Upper lobe of left lung (tissue), 6 donors: Measurements from ENCODE around the gene OR5D13. TPM values are rescaled to one million over a fixed set of nuclear protein-coding genes. Genes with fewer than 3 reads are reported as not detected.

ENCODE experiments used
- ATAC-seq, 2 donors: fragments of 200-7000 bp; cut with Tn5 transposase; one replicate each; pipeline ENCODE4 v1.9.1; 2022; ENCODE audit warnings: mild to moderate bottlenecking in 2 of 2, moderate library complexity in 2 of 2; ENCODE audit not compliant: low FRiP score in 2 of 2
- DNase-seq, 2 donors: peaks; one replicate each; pipeline ENCODE4 v3.0.0-alpha.2; 2019 to 2020
- H3K27ac ChIP-seq, 4 donors: fragments of 200-600 bp; sonication (generic); one replicate each; pipeline ENCODE4 v1.5.1; 2016 to 2019
- H3K27me3 ChIP-seq, 4 donors: fragments of 200-600 bp; sonication (generic); one replicate each; pipeline ENCODE4 v1.5.1; 2017 to 2019
- H3K36me3 ChIP-seq, 4 donors: fragments of 200-600 bp; sonication (generic); one replicate each; pipeline ENCODE4 v1.5.1; 2016 to 2019
- H3K4me1 ChIP-seq, 4 donors: fragments of 200-600 bp; sonication (generic); one replicate each; pipeline ENCODE4 v1.5.1; 2018 to 2019
- H3K4me3 ChIP-seq, 4 donors: fragments of 200-600 bp; sonication (generic); one replicate each; pipeline ENCODE4 v1.5.1; 2017 to 2019; ENCODE audit warnings: mild to moderate bottlenecking in 2 of 4, moderate library complexity in 1 of 4
- H3K9me3 ChIP-seq, 4 donors: fragments of 200-600 bp; sonication (generic); one replicate each; pipeline ENCODE4 v1.5.1; 2018 to 2019
- CTCF ChIP-seq, 6 experiments: fragments of 450-650 bp in 4 of 6; fragments of 200-600 bp in 2 of 6; sonication (generic) in 2 of 6; IDR thresholded peaks; one replicate each; pipeline ENCODE4 v1.5.1; 2016 to 2019; ENCODE audit warnings: antibody characterized with exemption in 6 of 6
- EP300 ChIP-seq, 4 donors: sonication (generic); formaldehyde crosslinking; IDR thresholded peaks; one replicate each; pipeline ENCODE4 v1.5.1; 2017; ENCODE audit warnings: antibody characterized with exemption in 4 of 4, control low read depth in 2 of 4
- POLR2A ChIP-seq, 4 donors: fragments of 450-650 bp; IDR thresholded peaks; one replicate each; pipeline ENCODE4 v1.5.1; 2016 to 2017; ENCODE audit warnings: antibody characterized with exemption in 4 of 4, mild to moderate bottlenecking in 2 of 4
- POLR2AphosphoS5 ChIP-seq, 2 donors: sonication (generic); formaldehyde crosslinking; IDR thresholded peaks; one replicate each; pipeline ENCODE4 v1.5.1; 2017; ENCODE audit warnings: antibody characterized with exemption in 2 of 2
- WGBS, 2 donors: methylation state at CpG; one replicate each; pipeline ENCODE4 v1.1.5; 2017 to 2018; 5-methylcytosine and 5-hydroxymethylcytosine counted together
- total RNA-seq, 6 donors: library from RNA; depleted of rRNA in 4 of 6; stranded (reverse); fragments of >200 nt in 4 of 6; gene quantifications; one replicate each; pipeline versions ENCODE4 v1.1.0 to v1.2.1, GENCODE V29; 2016 to 2021
- donor health status: DM: no; HTN: no; CAD: no; lungs with moderate emphysema.
- donor health status: DM: no; HTN: yes; CAD: no; lungs with severe emphysema.

Gene OR5D13
- total RNA-seq = not detected

- no peaks in the 10 kb centered on the region for H3K36me3 ChIP-seq
- no peaks in the 10 kb centered on the region for H3K4me1 ChIP-seq
- no peaks in the 10 kb centered on the region for H3K27me3 ChIP-seq
- DNase-seq (no peak), ATAC-seq (no peak)
- H3K27ac ChIP-seq = no peak within 1 kb of the TSS
- TF ChIP-seq POLR2A (IDR thresholded peaks at IDR 0.05) = no peak
- no peak for TF ChIP-seq POLR2AphosphoS5 (IDR thresholded peaks at IDR 0.05)
- no peak for TF ChIP-seq CTCF (IDR thresholded peaks at IDR 0.05)
- TF ChIP-seq EP300 (IDR thresholded peaks at IDR 0.05) = no peak
- H3K4me3 ChIP-seq = no peak within 1 kb of the TSS
- no peaks in the 10 kb centered on the region for H3K9me3 ChIP-seq
Observed at GRCh38 chr11:55773138-55773537, at the start of gene OR5D13. Gene OR5D13, plus strand, starts transcription at chr11:55773438. Its CDS starts 0 bp downstream, at chr11:55773438.

- no peak for ATAC-seq
- no peaks in the 10 kb centered on the region for H3K36me3 ChIP-seq
- H3K27me3 ChIP-seq = no peaks in the 10 kb centered on the region
- DNase-seq = no peak
- no peaks in the 10 kb centered on the region for H3K9me3 ChIP-seq
- TF ChIP-seq CTCF (IDR thresholded peaks at IDR 0.05) (no peak), POLR2AphosphoS5 (IDR thresholded peaks at IDR 0.05) (no peak), EP300 (IDR thresholded peaks at IDR 0.05) (no peak), POLR2A (IDR thresholded peaks at IDR 0.05) (no peak)
- 26% methylated on average over 5 of the region's 5 CpGs for WGBS, 2 donors
- H3K27ac ChIP-seq = no peak overlapping the region
- no peaks in the 10 kb centered on the region for H3K4me1 ChIP-seq
- no peak overlapping the region for H3K4me3 ChIP-seq
Observed at GRCh38 chr11:55726715-55727324, 46.4 kb upstream of the OR5D13 start.

- TF ChIP-seq POLR2A (IDR thresholded peaks at IDR 0.05) = no peak
- TF ChIP-seq EP300 (IDR thresholded peaks at IDR 0.05) = no peak
- TF ChIP-seq POLR2AphosphoS5 (IDR thresholded peaks at IDR 0.05) = no peak
- no peak for TF ChIP-seq CTCF (IDR thresholded peaks at IDR 0.05)
- Histone ChIP-seq H3K4me1 (no peaks in the 10 kb centered on the region), H3K4me3 (no peak overlapping the region), H3K9me3 (no peaks in the 10 kb centered on the region), H3K36me3 (no peaks in the 10 kb centered on the region), H3K27ac (no peak overlapping the region), H3K27me3 (no peaks in the 10 kb centered on the region)
- ATAC-seq (no peak), DNase-seq (no peak)
- 40 to 61% methylated on average over 3 of the region's 3 CpGs for WGBS, 2 donors
Observed at GRCh38 chr11:55732936-55733335, 40.3 kb upstream of the OR5D13 start.

GRCh38 chr11:55791606-55792005, 18.4 kb downstream of the OR5D13 start:
- WGBS, 2 donors = 76 to 78% methylated on average over 1 of the region's 1 CpG
- no peak for DNase-seq
- Histone ChIP-seq H3K27me3 (no peaks in the 10 kb centered on the region), H3K4me1 (no peaks in the 10 kb centered on the region), H3K4me3 (no peak overlapping the region), H3K36me3 (no peaks in the 10 kb centered on the region), H3K9me3 (no peaks in the 10 kb centered on the region), H3K27ac (no peak overlapping the region)
- no peak for ATAC-seq
- TF ChIP-seq CTCF (IDR thresholded peaks at IDR 0.05) = no peak
- no peak for TF ChIP-seq EP300 (IDR thresholded peaks at IDR 0.05)
- no peak for TF ChIP-seq POLR2AphosphoS5 (IDR thresholded peaks at IDR 0.05)
- no peak for TF ChIP-seq POLR2A (IDR thresholded peaks at IDR 0.05)

- no peaks in the 10 kb centered on the region for H3K27me3 ChIP-seq
- no peak for ATAC-seq
- H3K9me3 ChIP-seq = no peaks in the 10 kb centered on the region
- no peaks in the 10 kb centered on the region for H3K4me1 ChIP-seq
- no peak overlapping the region for H3K27ac ChIP-seq
- no peak for TF ChIP-seq POLR2A (IDR thresholded peaks at IDR 0.05)
- TF ChIP-seq POLR2AphosphoS5 (IDR thresholded peaks at IDR 0.05) = no peak
- no peak for TF ChIP-seq CTCF (IDR thresholded peaks at IDR 0.05)
- no peak for TF ChIP-seq EP300 (IDR thresholded peaks at IDR 0.05)
- no peak overlapping the region for H3K4me3 ChIP-seq
- DNase-seq = no peak
- H3K36me3 ChIP-seq = no peaks in the 10 kb centered on the region
- WGBS, 2 donors = 53 to 73% methylated on average over 2 of the region's 2 CpGs
Observed at GRCh38 chr11:55793321-55793720, 20.1 kb downstream of the OR5D13 start.
